ENCODE results near the gene GLT8D2.

GLT8D2 gene

GRCh38 chr12:103966736-103967135, 83.3 kb downstream of the GLT8D2 start:
- Histone ChIP-seq H3K27ac (ENCODE audit: low read length) (peak overlapping the region; percentile 96), H3K9ac (ENCODE audit: low read length in 2 of 2) (peak overlapping the region; percentile 99 to 100), H3K4me1 (ENCODE audit: control insufficient read depth, insufficient read depth, low read length) (peaks cover 16% of the 10 kb centered on the region), H3K9me3 (ENCODE audit: control insufficient read depth in 2 of 2, low read length in 2 of 2) (no peaks in the 10 kb centered on the region), H3K36me3 (ENCODE audit: control insufficient read depth in 2 of 2, insufficient read depth in 2 of 2, low read length in 2 of 2) (peaks cover 0 to 3% of the 10 kb centered on the region in 2 donors), H3K27me3 (ENCODE audit: control insufficient read depth in 1 of 2, insufficient read depth in 2 of 2, low read length in 2 of 2) (no peaks in the 10 kb centered on the region), H3K4me3 (ENCODE audit: low read length in 2 of 2) (peak overlapping the region; percentile 94 to 99)

GRCh38 chr12:103965590-103966504, 84.1 kb downstream of the GLT8D2 start, which contains the start of gene TDG:
TDG (plus strand) TSS chr12:103965872; CDS start chr12:103966038, 166 bp downstream.
- Histone ChIP-seq H3K36me3 (ENCODE audit: control insufficient read depth in 2 of 2, insufficient read depth in 2 of 2, low read length in 2 of 2) (peaks cover 0 to 3% of the 10 kb centered on the region in 2 donors), H3K9me3 (ENCODE audit: control insufficient read depth in 2 of 2, low read length in 2 of 2) (no peaks in the 10 kb centered on the region), H3K4me3 (ENCODE audit: low read length in 2 of 2) (peak within 1 kb of the TSS; percentile 94 to 99), H3K27ac (ENCODE audit: low read length) (peak within 1 kb of the TSS; percentile 96), H3K9ac (ENCODE audit: low read length in 2 of 2) (peak within 1 kb of the TSS; percentile 99 to 100), H3K27me3 (ENCODE audit: control insufficient read depth in 1 of 2, insufficient read depth in 2 of 2, low read length in 2 of 2) (no peaks in the 10 kb centered on the region), H3K4me1 (ENCODE audit: control insufficient read depth, insufficient read depth, low read length) (peaks cover 16% of the 10 kb centered on the region)

- no peaks in the 10 kb centered on the region for H3K9me3 ChIP-seq (ENCODE audit: control insufficient read depth in 2 of 2, low read length in 2 of 2)
- H3K36me3 ChIP-seq (ENCODE audit: control insufficient read depth in 2 of 2, insufficient read depth in 2 of 2, low read length in 2 of 2) = peaks cover 0 to 3% of the 10 kb centered on the region in 2 donors
- peak overlapping the region; percentile 96 for H3K27ac ChIP-seq (ENCODE audit: low read length)
- peaks cover 16% of the 10 kb centered on the region for H3K4me1 ChIP-seq (ENCODE audit: control insufficient read depth, insufficient read depth, low read length)
- peak overlapping the region; percentile 94 to 99 for H3K4me3 ChIP-seq (ENCODE audit: low read length in 2 of 2)
- H3K27me3 ChIP-seq (ENCODE audit: control insufficient read depth in 1 of 2, insufficient read depth in 2 of 2, low read length in 2 of 2) = no peaks in the 10 kb centered on the region
- peak overlapping the region; percentile 99 to 100 for H3K9ac ChIP-seq (ENCODE audit: low read length in 2 of 2)
Measured at GRCh38 chr12:103965255-103965589, 84.8 kb downstream of the GLT8D2 start.

GRCh38 chr12:103964805-103965204, 85.2 kb downstream of the GLT8D2 start:
- peaks cover 0 to 3% of the 10 kb centered on the region in 2 donors for H3K36me3 ChIP-seq (ENCODE audit: control insufficient read depth in 2 of 2, insufficient read depth in 2 of 2, low read length in 2 of 2)
- peak overlapping the region; percentile 99 to 100 for H3K9ac ChIP-seq (ENCODE audit: low read length in 2 of 2)
- peak overlapping the region; percentile 94 to 99 for H3K4me3 ChIP-seq (ENCODE audit: low read length in 2 of 2)
- no peaks in the 10 kb centered on the region for H3K27me3 ChIP-seq (ENCODE audit: control insufficient read depth in 1 of 2, insufficient read depth in 2 of 2, low read length in 2 of 2)
- peaks cover 16% of the 10 kb centered on the region for H3K4me1 ChIP-seq (ENCODE audit: control insufficient read depth, insufficient read depth, low read length)
- peak overlapping the region; percentile 96 for H3K27ac ChIP-seq (ENCODE audit: low read length)
- no peaks in the 10 kb centered on the region for H3K9me3 ChIP-seq (ENCODE audit: control insufficient read depth in 2 of 2, low read length in 2 of 2)

GRCh38 chr12:103962493-103962892, 87.5 kb downstream of the GLT8D2 start:
- Histone ChIP-seq H3K9me3 (ENCODE audit: control insufficient read depth in 2 of 2, low read length in 2 of 2) (no peaks in the 10 kb centered on the region), H3K4me3 (ENCODE audit: low read length in 2 of 2) (no peak overlapping the region), H3K4me1 (ENCODE audit: control insufficient read depth, insufficient read depth, low read length) (peaks cover 12% of the 10 kb centered on the region), H3K9ac (ENCODE audit: low read length in 2 of 2) (no peak overlapping the region), H3K27ac (ENCODE audit: low read length) (no peak overlapping the region), H3K27me3 (ENCODE audit: control insufficient read depth in 1 of 2, insufficient read depth in 2 of 2, low read length in 2 of 2) (no peaks in the 10 kb centered on the region), H3K36me3 (ENCODE audit: control insufficient read depth in 2 of 2, insufficient read depth in 2 of 2, low read length in 2 of 2) (no peaks in the 10 kb centered on the region)

- peaks cover 22% of the 10 kb centered on the region for H3K4me1 ChIP-seq (ENCODE audit: control insufficient read depth, insufficient read depth, low read length)
- H3K27ac ChIP-seq (ENCODE audit: low read length) = no peak overlapping the region
Measured at GRCh38 chr12:103960616-103961227, 89.3 kb downstream of the GLT8D2 start.

GRCh38 chr12:103958621-103959020, 91.4 kb downstream of the GLT8D2 start:
- H3K9me3 ChIP-seq (ENCODE audit: control insufficient read depth in 2 of 2, low read length in 2 of 2) = no peaks in the 10 kb centered on the region
- H3K9ac ChIP-seq (ENCODE audit: low read length in 2 of 2) = no peak overlapping the region
- H3K27ac ChIP-seq (ENCODE audit: low read length) = no peak overlapping the region
- H3K4me1 ChIP-seq (ENCODE audit: control insufficient read depth, insufficient read depth, low read length) = peaks cover 18% of the 10 kb centered on the region
- no peak overlapping the region for H3K4me3 ChIP-seq (ENCODE audit: low read length in 2 of 2)
- H3K36me3 ChIP-seq (ENCODE audit: control insufficient read depth in 2 of 2, insufficient read depth in 2 of 2, low read length in 2 of 2) = peaks cover 4 to 7% of the 10 kb centered on the region in 2 donors
- H3K27me3 ChIP-seq (ENCODE audit: control insufficient read depth in 1 of 2, insufficient read depth in 2 of 2, low read length in 2 of 2) = no peaks in the 10 kb centered on the region

More at GRCh38 chr12:103960616-103961227, 89.3 kb downstream of the GLT8D2 start:
- no peaks in the 10 kb centered on the region for H3K27me3 ChIP-seq (ENCODE audit: control insufficient read depth in 1 of 2, insufficient read depth in 2 of 2, low read length in 2 of 2)
- no peaks in the 10 kb centered on the region for H3K9me3 ChIP-seq (ENCODE audit: control insufficient read depth in 2 of 2, low read length in 2 of 2)
- peak overlapping the region in 1 of 2 donors; percentile 29 for H3K9ac ChIP-seq (ENCODE audit: low read length in 2 of 2)
- no peak overlapping the region for H3K4me3 ChIP-seq (ENCODE audit: low read length in 2 of 2)
- H3K36me3 ChIP-seq (ENCODE audit: control insufficient read depth in 2 of 2, insufficient read depth in 2 of 2, low read length in 2 of 2) = no peaks in the 10 kb centered on the region

GRCh38 chr12:103957865-103958388, 92.1 kb downstream of the GLT8D2 start:
- Histone ChIP-seq H3K36me3 (ENCODE audit: control insufficient read depth in 2 of 2, insufficient read depth in 2 of 2, low read length in 2 of 2) (peaks cover 11 to 13% of the 10 kb centered on the region in 2 donors), H3K4me1 (ENCODE audit: control insufficient read depth, insufficient read depth, low read length) (peaks cover 18% of the 10 kb centered on the region), H3K4me3 (ENCODE audit: low read length in 2 of 2) (peak overlapping the region in 1 of 2 donors; percentile 94), H3K9ac (ENCODE audit: low read length in 2 of 2) (peak overlapping the region in 1 of 2 donors; percentile 83), H3K27ac (ENCODE audit: low read length) (peak overlapping the region; percentile 90), H3K9me3 (ENCODE audit: control insufficient read depth in 2 of 2, low read length in 2 of 2) (no peaks in the 10 kb centered on the region), H3K27me3 (ENCODE audit: control insufficient read depth in 1 of 2, insufficient read depth in 2 of 2, low read length in 2 of 2) (no peaks in the 10 kb centered on the region)

- peak overlapping the region; percentile 83 to 90 for H3K9ac ChIP-seq (ENCODE audit: low read length in 2 of 2)
- peaks cover 18% of the 10 kb centered on the region for H3K4me1 ChIP-seq (ENCODE audit: control insufficient read depth, insufficient read depth, low read length)
- no peaks in the 10 kb centered on the region for H3K27me3 ChIP-seq (ENCODE audit: control insufficient read depth in 1 of 2, insufficient read depth in 2 of 2, low read length in 2 of 2)
- peaks cover 19% of the 10 kb centered on the region in 2 donors for H3K36me3 ChIP-seq (ENCODE audit: control insufficient read depth in 2 of 2, insufficient read depth in 2 of 2, low read length in 2 of 2)
- H3K4me3 ChIP-seq (ENCODE audit: low read length in 2 of 2) = peak overlapping the region; percentile 88 to 94
- no peaks in the 10 kb centered on the region for H3K9me3 ChIP-seq (ENCODE audit: control insufficient read depth in 2 of 2, low read length in 2 of 2)
- peak overlapping the region; percentile 90 for H3K27ac ChIP-seq (ENCODE audit: low read length)
Measured at GRCh38 chr12:103956509-103957027, 93.4 kb downstream of the GLT8D2 start.

GRCh38 chr12:103955811-103956508, 94.0 kb downstream of the GLT8D2 start:
- Histone ChIP-seq H3K9ac (ENCODE audit: low read length in 2 of 2) (peak overlapping the region; percentile 83 to 90), H3K9me3 (ENCODE audit: control insufficient read depth in 2 of 2, low read length in 2 of 2) (no peaks in the 10 kb centered on the region), H3K27me3 (ENCODE audit: control insufficient read depth in 1 of 2, insufficient read depth in 2 of 2, low read length in 2 of 2) (no peaks in the 10 kb centered on the region), H3K4me1 (ENCODE audit: control insufficient read depth, insufficient read depth, low read length) (peaks cover 18% of the 10 kb centered on the region), H3K36me3 (ENCODE audit: control insufficient read depth in 2 of 2, insufficient read depth in 2 of 2, low read length in 2 of 2) (peaks cover 19 to 20% of the 10 kb centered on the region in 2 donors), H3K4me3 (ENCODE audit: low read length in 2 of 2) (peak overlapping the region; percentile 88 to 94), H3K27ac (ENCODE audit: low read length) (peak overlapping the region; percentile 90)
